ENCODE results near the gene CRIP1. TPM values are rescaled to one million over a fixed set of nuclear protein-coding genes. Genes with fewer than 3 reads are reported as not detected.

Gene CRIP1
- total RNA-seq, 1 donor from 2014 or later = 7.0 TPM

- H3K4me3 ChIP-seq (ENCODE audit: low read depth, low read length) = no peak overlapping the region
- TF ChIP-seq CTCF (conservative IDR thresholded peaks at IDR 0.05; ENCODE audit: low read depth, low read length) = no peak
- DNase-seq (ENCODE audit: low read depth) = no peak
Measured at GRCh38 chr14:105447651-105448640, 38.7 kb upstream of the CRIP1 start.

- H3K4me3 ChIP-seq (ENCODE audit: low read depth, low read length) = no peak overlapping the region
- TF ChIP-seq CTCF (conservative IDR thresholded peaks at IDR 0.05; ENCODE audit: low read depth, low read length) = peak; percentile 73
- DNase-seq (ENCODE audit: low read depth) = no peak
Measured at GRCh38 chr14:105448706-105449111, 38.0 kb upstream of the CRIP1 start.

GRCh38 chr14:105449276-105450122 is 37.2 kb upstream of the CRIP1 start:
- H3K4me3 ChIP-seq (ENCODE audit: low read depth, low read length) = no peak overlapping the region
- no peak for TF ChIP-seq CTCF (conservative IDR thresholded peaks at IDR 0.05; ENCODE audit: low read depth, low read length)
- DNase-seq (ENCODE audit: low read depth) = no peak

GRCh38 chr14:105450123-105450505 is 36.6 kb upstream of the CRIP1 start:
- no peak for TF ChIP-seq CTCF (conservative IDR thresholded peaks at IDR 0.05; ENCODE audit: low read depth, low read length)
- DNase-seq (ENCODE audit: low read depth) = no peak
- no peak overlapping the region for H3K4me3 ChIP-seq (ENCODE audit: low read depth, low read length)

- no peak overlapping the region for H3K4me3 ChIP-seq (ENCODE audit: low read depth, low read length)
- DNase-seq (ENCODE audit: low read depth) = no peak
- no peak for TF ChIP-seq CTCF (conservative IDR thresholded peaks at IDR 0.05; ENCODE audit: low read depth, low read length)
Measured at GRCh38 chr14:105450864-105451720, 35.6 kb upstream of the CRIP1 start.

- H3K4me3 ChIP-seq (ENCODE audit: low read depth, low read length) = no peak overlapping the region
- no peak for DNase-seq (ENCODE audit: low read depth)
- no peak for TF ChIP-seq CTCF (conservative IDR thresholded peaks at IDR 0.05; ENCODE audit: low read depth, low read length)
Measured at GRCh38 chr14:105452963-105453362, 33.7 kb upstream of the CRIP1 start.

Data from epithelial cell of proximal tubule (primary cell).